Kidney epithelial cell (primary cell): ENCODE data around the gene RNF4. TPM values are rescaled to one million over a fixed set of nuclear protein-coding genes. Genes with fewer than 3 reads are reported as not detected.

ENCODE experiments used
- DNase-seq: peaks from one replicate; pipeline ENCODE4 v3.0.0-alpha.2; 2010; ENCODE audit warnings: low read depth
- H3K27me3 ChIP-seq: 2 replicates; pipeline ENCODE4 v1.6.0; 2011; ENCODE audit warnings: low read length; ENCODE audit not compliant: control insufficient read depth, insufficient read depth
- H3K36me3 ChIP-seq: 2 replicates; pipeline ENCODE4 v1.5.1; 2011; ENCODE audit warnings: low read length; ENCODE audit not compliant: control insufficient read depth, insufficient read depth
- H3K4me3 ChIP-seq: 2 replicates; pipeline ENCODE4 v1.5.1; 2011; ENCODE audit warnings: low read depth, mild to moderate bottlenecking, control low read depth, low read length
- total RNA-seq: library from RNA; depleted of rRNA; stranded (reverse); fragments of >200 nt; gene quantifications from 2 replicates; pipeline ENCODE4 v1.2.3, GENCODE V29; 2015
- TF ChIP-seq, protein P1 (sequence below): IDR thresholded peaks from 2 replicates; pipeline ENCODE4 v1.5.1; 2011; ENCODE audit warnings: mild to moderate bottlenecking, moderate library complexity, low read length, control low read depth, inconsistent platforms; ENCODE audit not compliant: insufficient read depth, poor library complexity, severe bottlenecking

Gene RNF4
- total RNA-seq, 1 donor from 2014 or later, result 88.7 TPM

DNA sequence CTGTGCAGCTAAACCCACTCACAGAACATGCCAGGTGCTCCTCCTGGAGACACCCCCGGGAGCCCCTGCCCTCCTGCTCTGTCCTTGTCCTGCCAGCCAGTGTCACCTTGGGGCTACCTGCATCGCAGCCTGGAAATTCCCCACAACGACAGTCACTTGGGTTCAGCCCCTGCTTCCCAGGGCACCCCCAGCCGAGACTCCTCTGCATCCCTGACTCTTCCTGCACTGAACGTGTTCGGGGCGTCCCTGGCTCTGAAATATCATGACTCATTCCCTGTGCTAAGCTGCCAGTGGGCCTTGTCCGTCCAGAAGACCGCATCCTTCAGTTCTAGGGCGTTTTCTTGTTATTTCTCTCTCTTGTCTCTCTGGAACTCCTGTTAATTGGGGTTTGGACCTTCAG lies 44.3 kb upstream of the RNF4 start:
- Histone ChIP-seq H3K27me3 (peaks cover 26% of the 10 kb centered on the region), H3K36me3 (no peaks in the 10 kb centered on the region), H3K4me3 (no peak overlapping the region)
- TF ChIP-seq, protein P1, sequence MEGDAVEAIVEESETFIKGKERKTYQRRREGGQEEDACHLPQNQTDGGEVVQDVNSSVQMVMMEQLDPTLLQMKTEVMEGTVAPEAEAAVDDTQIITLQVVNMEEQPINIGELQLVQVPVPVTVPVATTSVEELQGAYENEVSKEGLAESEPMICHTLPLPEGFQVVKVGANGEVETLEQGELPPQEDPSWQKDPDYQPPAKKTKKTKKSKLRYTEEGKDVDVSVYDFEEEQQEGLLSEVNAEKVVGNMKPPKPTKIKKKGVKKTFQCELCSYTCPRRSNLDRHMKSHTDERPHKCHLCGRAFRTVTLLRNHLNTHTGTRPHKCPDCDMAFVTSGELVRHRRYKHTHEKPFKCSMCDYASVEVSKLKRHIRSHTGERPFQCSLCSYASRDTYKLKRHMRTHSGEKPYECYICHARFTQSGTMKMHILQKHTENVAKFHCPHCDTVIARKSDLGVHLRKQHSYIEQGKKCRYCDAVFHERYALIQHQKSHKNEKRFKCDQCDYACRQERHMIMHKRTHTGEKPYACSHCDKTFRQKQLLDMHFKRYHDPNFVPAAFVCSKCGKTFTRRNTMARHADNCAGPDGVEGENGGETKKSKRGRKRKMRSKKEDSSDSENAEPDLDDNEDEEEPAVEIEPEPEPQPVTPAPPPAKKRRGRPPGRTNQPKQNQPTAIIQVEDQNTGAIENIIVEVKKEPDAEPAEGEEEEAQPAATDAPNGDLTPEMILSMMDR, result no peak
- no peak for DNase-seq

DNA sequence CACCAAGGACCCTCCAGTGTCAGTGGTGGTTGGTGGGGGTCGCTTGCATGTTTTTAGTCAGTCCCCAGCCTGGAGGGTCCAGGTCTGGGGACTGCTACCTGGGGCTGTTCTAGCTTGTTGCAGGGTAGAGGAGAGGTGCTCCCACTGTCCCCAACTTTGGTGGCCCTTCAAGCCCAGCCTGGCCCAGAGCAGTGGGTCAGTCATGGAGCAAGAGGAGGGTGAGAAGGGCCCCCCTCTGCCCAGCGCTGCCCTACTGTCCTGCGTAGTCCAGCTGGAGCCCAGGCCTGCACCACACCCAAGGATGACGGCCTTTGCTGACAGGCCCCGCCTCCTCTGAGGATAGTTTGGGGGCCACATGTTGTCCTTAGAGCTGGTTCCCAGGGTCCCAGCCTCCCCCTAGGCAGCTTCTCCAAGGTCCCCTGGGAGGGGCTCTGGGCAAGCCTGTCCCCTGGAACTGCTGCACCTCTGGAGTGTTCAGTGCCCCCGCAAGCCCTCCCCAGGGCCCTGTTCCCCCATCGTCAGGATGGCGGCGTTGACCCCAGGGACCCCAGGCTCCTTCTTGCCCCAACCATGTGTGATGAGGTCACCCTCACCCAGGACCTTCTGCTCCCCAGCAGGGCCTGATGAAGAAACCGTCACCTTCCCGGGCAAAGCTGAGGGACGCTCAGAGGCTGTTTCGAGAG lies 43.4 kb upstream of the RNF4 start:
- TF ChIP-seq, protein P1, result no peak
- DNase-seq, result no peak
- Histone ChIP-seq H3K36me3 (no peaks in the 10 kb centered on the region), H3K4me3 (no peak overlapping the region), H3K27me3 (peaks cover 16% of the 10 kb centered on the region)

DNA sequence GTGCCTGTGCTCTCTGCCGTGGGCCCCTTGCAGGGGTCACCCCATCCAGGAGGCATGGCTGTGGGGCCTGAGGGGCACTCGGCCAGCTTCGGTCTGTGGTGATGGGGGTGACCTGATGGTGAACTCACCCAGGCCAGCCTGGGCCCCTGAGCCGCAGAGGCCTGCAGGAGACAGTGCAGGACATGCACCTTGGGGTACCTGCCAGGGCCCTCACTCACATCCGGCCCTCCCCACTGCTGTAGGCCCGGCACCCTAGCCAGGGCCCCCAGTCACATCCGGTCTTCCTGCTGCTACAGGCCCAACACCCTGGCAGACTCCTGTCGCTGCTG lies 42.9 kb upstream of the RNF4 start:
- H3K4me3 ChIP-seq, result no peak overlapping the region
- DNase-seq, result no peak
- H3K27me3 ChIP-seq, result peaks cover 11% of the 10 kb centered on the region
- H3K36me3 ChIP-seq, result no peaks in the 10 kb centered on the region
- TF ChIP-seq, protein P1, result no peak

DNA sequence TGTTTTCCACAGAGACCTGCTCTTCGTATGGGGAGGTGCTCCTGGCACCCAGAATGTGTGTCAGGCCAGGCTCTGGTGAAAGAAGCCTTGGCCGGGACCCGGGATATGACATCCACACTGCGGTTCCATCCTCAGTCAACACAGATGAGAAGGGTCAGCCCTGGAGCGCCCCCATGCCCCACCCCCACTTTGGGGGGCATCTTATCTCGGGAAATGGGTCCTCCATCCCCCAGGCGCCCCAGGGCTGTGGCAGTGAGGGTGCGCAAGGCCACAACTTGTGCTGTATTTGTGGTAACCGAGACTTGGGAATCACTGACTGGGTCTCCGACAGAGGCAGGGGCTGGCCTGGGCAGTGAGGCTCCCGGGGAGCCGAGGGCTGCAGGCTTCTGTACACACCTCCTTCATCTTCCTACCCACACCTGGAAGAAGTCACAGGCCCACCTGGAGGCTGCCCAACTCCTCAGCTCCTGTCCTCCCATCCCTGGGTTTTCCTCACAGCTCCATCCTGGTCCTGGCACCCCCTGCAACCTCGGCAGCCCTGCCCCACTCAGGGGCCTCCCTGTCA lies 42.1 kb upstream of the RNF4 start:
- Histone ChIP-seq H3K27me3 (peaks cover 11% of the 10 kb centered on the region), H3K4me3 (no peak overlapping the region), H3K36me3 (no peaks in the 10 kb centered on the region)
- DNase-seq, result no peak
- TF ChIP-seq, protein P1, result no peak

DNA sequence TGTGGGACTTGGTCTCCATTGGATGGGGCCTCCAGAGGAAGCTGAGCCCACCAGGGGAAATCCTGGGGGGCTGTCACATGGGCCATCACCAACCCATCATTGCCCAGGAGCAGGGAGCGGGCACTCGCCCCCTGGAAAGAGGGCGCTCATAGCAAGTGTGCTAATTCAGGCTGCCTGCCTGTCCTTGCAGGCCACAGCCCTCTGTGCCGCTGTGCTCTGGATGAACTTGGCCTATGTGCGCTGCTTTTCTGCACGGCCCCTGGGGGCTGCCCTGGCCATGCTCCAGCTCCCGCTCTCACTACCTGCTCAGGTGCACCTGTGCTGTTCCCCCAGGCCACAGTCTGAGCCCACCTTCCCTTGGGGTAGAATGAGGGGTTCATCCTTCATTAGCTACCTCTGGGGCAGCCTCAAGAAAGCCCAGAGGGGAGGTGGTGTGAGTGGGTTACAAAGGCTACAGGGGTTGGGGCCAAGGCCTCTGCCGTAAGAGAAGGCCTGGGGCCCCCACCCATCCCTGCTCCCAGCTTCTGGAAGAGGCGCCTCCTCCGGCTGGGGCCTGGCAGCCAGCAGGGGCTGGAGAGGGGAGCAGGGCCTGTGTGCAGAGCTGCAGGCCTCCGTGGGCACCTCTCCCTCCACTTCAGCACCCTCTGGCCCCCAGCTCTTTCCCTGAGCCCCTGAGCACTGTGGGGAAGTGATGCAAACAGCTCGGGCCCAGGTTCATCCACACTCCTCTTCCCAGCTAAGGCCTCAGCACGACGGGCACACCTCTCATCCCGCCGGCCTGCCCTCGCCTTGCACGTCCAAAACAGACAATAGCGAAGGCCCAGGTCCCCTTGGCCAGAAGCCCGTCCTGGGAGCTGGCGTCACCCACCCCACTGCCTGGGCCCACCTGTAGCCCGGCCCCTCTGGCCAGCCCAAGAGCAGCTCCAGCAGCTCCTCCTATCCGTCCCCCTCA lies 41.2 kb upstream of the RNF4 start:
- TF ChIP-seq, protein P1, result no peak
- H3K27me3 ChIP-seq, result peaks cover 11% of the 10 kb centered on the region
- no peaks in the 10 kb centered on the region for H3K36me3 ChIP-seq
- DNase-seq, result no peak
- H3K4me3 ChIP-seq, result no peak overlapping the region
